ENCODE data around the gene GADL1. TPM values are rescaled to one million over a fixed set of nuclear protein-coding genes. Genes with fewer than 3 reads are reported as not detected.

Gene GADL1
- total and polyA plus RNA-seq, 9 donors: 9.8 to 25.7 (median 19.1) TPM

- 57% methylated on average over 1 of the region's 1 CpG for WGBS (ENCODE audit: insufficient coverage)
- Histone ChIP-seq H3K4me1 (ENCODE audit: control insufficient read depth, insufficient read depth, low read length) (peaks cover 32% of the 10 kb centered on the region), H3K27me3 (ENCODE audit: control insufficient read depth, insufficient read depth, low read length) (no peaks in the 10 kb centered on the region), H3K27ac (ENCODE audit: low read length) (no peak overlapping the region), H3K9me3 (replicated peaks; ENCODE audit: control insufficient read depth, low read depth, low read length) (no peaks in the 10 kb centered on the region), H3K36me3 (ENCODE audit: control insufficient read depth, insufficient read depth, low read length) (peaks cover 35% of the 10 kb centered on the region), H3K4me3 (ENCODE audit: low read length) (no peak overlapping the region)
- no peak for DNase-seq
These were observed 202.5 kb downstream of the GADL1 start for GRCh38 chr3:30691944-30692343.

GRCh38 chr3:30691249-30691880, 203.1 kb downstream of the GADL1 start:
- H3K36me3 ChIP-seq (ENCODE audit: control insufficient read depth, insufficient read depth, low read length): peaks cover 35% of the 10 kb centered on the region
- H3K27ac ChIP-seq (ENCODE audit: low read length): no peak overlapping the region
- WGBS (ENCODE audit: insufficient coverage): 67% methylated on average over 6 of the region's 10 CpGs
- peaks cover 29% of the 10 kb centered on the region for H3K4me1 ChIP-seq (ENCODE audit: control insufficient read depth, insufficient read depth, low read length)
- no peaks in the 10 kb centered on the region for H3K27me3 ChIP-seq (ENCODE audit: control insufficient read depth, insufficient read depth, low read length)
- no peak overlapping the region for H3K4me3 ChIP-seq (ENCODE audit: low read length)
- DNase-seq: no peak
- no peaks in the 10 kb centered on the region for H3K9me3 ChIP-seq (replicated peaks; ENCODE audit: control insufficient read depth, low read depth, low read length)

- no peak for DNase-seq
- peaks cover 35% of the 10 kb centered on the region for H3K36me3 ChIP-seq (ENCODE audit: control insufficient read depth, insufficient read depth, low read length)
- H3K4me3 ChIP-seq (ENCODE audit: low read length): no peak overlapping the region
- WGBS (ENCODE audit: insufficient coverage): 83% methylated on average over 1 of the region's 2 CpGs
- H3K4me1 ChIP-seq (ENCODE audit: control insufficient read depth, insufficient read depth, low read length): peaks cover 26% of the 10 kb centered on the region
- H3K9me3 ChIP-seq (replicated peaks; ENCODE audit: control insufficient read depth, low read depth, low read length): no peaks in the 10 kb centered on the region
- H3K27ac ChIP-seq (ENCODE audit: low read length): no peak overlapping the region
- no peaks in the 10 kb centered on the region for H3K27me3 ChIP-seq (ENCODE audit: control insufficient read depth, insufficient read depth, low read length)
These were observed 204.3 kb downstream of the GADL1 start for GRCh38 chr3:30690199-30690598.

GRCh38 chr3:30688776-30689641, 205.5 kb downstream of the GADL1 start:
- WGBS (ENCODE audit: insufficient coverage): 30% methylated on average over 3 of the region's 10 CpGs
- Histone ChIP-seq H3K4me1 (ENCODE audit: control insufficient read depth, insufficient read depth, low read length) (peaks cover 20% of the 10 kb centered on the region), H3K4me3 (ENCODE audit: low read length) (no peak overlapping the region), H3K9me3 (replicated peaks; ENCODE audit: control insufficient read depth, low read depth, low read length) (no peaks in the 10 kb centered on the region), H3K27ac (ENCODE audit: low read length) (peak overlapping the region; percentile 68), H3K27me3 (ENCODE audit: control insufficient read depth, insufficient read depth, low read length) (no peaks in the 10 kb centered on the region), H3K36me3 (ENCODE audit: control insufficient read depth, insufficient read depth, low read length) (peaks cover 31% of the 10 kb centered on the region)
- peak; percentile 38 for DNase-seq

- Histone ChIP-seq H3K27ac (ENCODE audit: low read length) (no peak overlapping the region), H3K9me3 (replicated peaks; ENCODE audit: control insufficient read depth, low read depth, low read length) (no peaks in the 10 kb centered on the region), H3K4me1 (ENCODE audit: control insufficient read depth, insufficient read depth, low read length) (peaks cover 24% of the 10 kb centered on the region), H3K4me3 (ENCODE audit: low read length) (no peak overlapping the region), H3K27me3 (ENCODE audit: control insufficient read depth, insufficient read depth, low read length) (no peaks in the 10 kb centered on the region), H3K36me3 (ENCODE audit: control insufficient read depth, insufficient read depth, low read length) (peaks cover 35% of the 10 kb centered on the region)
- no peak for DNase-seq
- 93% methylated on average over 5 of the region's 8 CpGs for WGBS (ENCODE audit: insufficient coverage)
These were observed 206.4 kb downstream of the GADL1 start for GRCh38 chr3:30687930-30688570.

- no peaks in the 10 kb centered on the region for H3K9me3 ChIP-seq (replicated peaks; ENCODE audit: control insufficient read depth, low read depth, low read length)
- no peak overlapping the region for H3K4me3 ChIP-seq (ENCODE audit: low read length)
- no peak for DNase-seq
- no peaks in the 10 kb centered on the region for H3K27me3 ChIP-seq (ENCODE audit: control insufficient read depth, insufficient read depth, low read length)
- H3K27ac ChIP-seq (ENCODE audit: low read length): no peak overlapping the region
- H3K36me3 ChIP-seq (ENCODE audit: control insufficient read depth, insufficient read depth, low read length): peaks cover 28% of the 10 kb centered on the region
- peaks cover 33% of the 10 kb centered on the region for H3K4me1 ChIP-seq (ENCODE audit: control insufficient read depth, insufficient read depth, low read length)
- no CpG with 5 or more reads among the region's 2 CpGs for WGBS (ENCODE audit: insufficient coverage)
These were observed 207.7 kb downstream of the GADL1 start for GRCh38 chr3:30686799-30687198.

- H3K36me3 ChIP-seq (ENCODE audit: control insufficient read depth, insufficient read depth, low read length): peaks cover 24% of the 10 kb centered on the region
- no peak overlapping the region for H3K27ac ChIP-seq (ENCODE audit: low read length)
- H3K4me1 ChIP-seq (ENCODE audit: control insufficient read depth, insufficient read depth, low read length): peaks cover 36% of the 10 kb centered on the region
- no peaks in the 10 kb centered on the region for H3K27me3 ChIP-seq (ENCODE audit: control insufficient read depth, insufficient read depth, low read length)
- no peak for DNase-seq
- no peaks in the 10 kb centered on the region for H3K9me3 ChIP-seq (replicated peaks; ENCODE audit: control insufficient read depth, low read depth, low read length)
- H3K4me3 ChIP-seq (ENCODE audit: low read length): no peak overlapping the region
- no CpG with 5 or more reads among the region's 2 CpGs for WGBS (ENCODE audit: insufficient coverage)
These were observed 208.3 kb downstream of the GADL1 start for GRCh38 chr3:30686176-30686575.

- no peak overlapping the region for H3K4me3 ChIP-seq (ENCODE audit: low read length)
- H3K27ac ChIP-seq (ENCODE audit: low read length): no peak overlapping the region
- peaks cover 16% of the 10 kb centered on the region for H3K36me3 ChIP-seq (ENCODE audit: control insufficient read depth, insufficient read depth, low read length)
- H3K27me3 ChIP-seq (ENCODE audit: control insufficient read depth, insufficient read depth, low read length): no peaks in the 10 kb centered on the region
- no peak for DNase-seq
- WGBS (ENCODE audit: insufficient coverage): 73% methylated on average over 1 of the region's 2 CpGs
- H3K9me3 ChIP-seq (replicated peaks; ENCODE audit: control insufficient read depth, low read depth, low read length): no peaks in the 10 kb centered on the region
- peaks cover 37% of the 10 kb centered on the region for H3K4me1 ChIP-seq (ENCODE audit: control insufficient read depth, insufficient read depth, low read length)
These were observed 209.2 kb downstream of the GADL1 start for GRCh38 chr3:30685267-30685667.

GRCh38 chr3:30684356-30684755, 210.1 kb downstream of the GADL1 start:
- WGBS (ENCODE audit: insufficient coverage): no CpG with 5 or more reads among the region's 3 CpGs
- no peak for DNase-seq
- Histone ChIP-seq H3K4me3 (ENCODE audit: low read length) (no peak overlapping the region), H3K36me3 (ENCODE audit: control insufficient read depth, insufficient read depth, low read length) (peaks cover 15% of the 10 kb centered on the region), H3K9me3 (replicated peaks; ENCODE audit: control insufficient read depth, low read depth, low read length) (no peaks in the 10 kb centered on the region), H3K4me1 (ENCODE audit: control insufficient read depth, insufficient read depth, low read length) (peaks cover 39% of the 10 kb centered on the region), H3K27me3 (ENCODE audit: control insufficient read depth, insufficient read depth, low read length) (no peaks in the 10 kb centered on the region), H3K27ac (ENCODE audit: low read length) (no peak overlapping the region)

GRCh38 chr3:30683769-30684168, 210.7 kb downstream of the GADL1 start:
- Histone ChIP-seq H3K36me3 (ENCODE audit: control insufficient read depth, insufficient read depth, low read length) (peaks cover 21% of the 10 kb centered on the region), H3K9me3 (replicated peaks; ENCODE audit: control insufficient read depth, low read depth, low read length) (no peaks in the 10 kb centered on the region), H3K4me1 (ENCODE audit: control insufficient read depth, insufficient read depth, low read length) (peaks cover 37% of the 10 kb centered on the region), H3K4me3 (ENCODE audit: low read length) (no peak overlapping the region), H3K27me3 (ENCODE audit: control insufficient read depth, insufficient read depth, low read length) (no peaks in the 10 kb centered on the region), H3K27ac (ENCODE audit: low read length) (no peak overlapping the region)
- WGBS (ENCODE audit: insufficient coverage): 100% methylated on average over 2 of the region's 3 CpGs
- no peak for DNase-seq
